CD14-positive monocyte (primary cell): Measurements from ENCODE around the gene MAP3K20. TPM values are rescaled to one million over a fixed set of nuclear protein-coding genes. Genes with fewer than 3 reads are reported as not detected.

Experiments used
- DNase-seq, 3 donors: peaks; one replicate each; pipeline ENCODE4 v3.0.0-alpha.2; 2011 to 2022
- H2AFZ ChIP-seq: 2 replicates; pipeline ENCODE4 v1.6.0; 2012; ENCODE audit warnings: mild to moderate bottlenecking, low read depth, low read length, inconsistent platforms; ENCODE audit not compliant: insufficient read depth, poor library complexity, severe bottlenecking
- H3K27ac ChIP-seq, 2 donors: 1 replicate in 1 of 2; 2 replicates in 1 of 2; pipeline ENCODE4 v1.5.1; 2012 to 2013; ENCODE audit warnings: low read length in 2 of 2, control low read depth in 1 of 2, inconsistent platforms in 1 of 2, low read depth in 1 of 2, mild to moderate bottlenecking in 1 of 2
- H3K27me3 ChIP-seq, 2 donors: one replicate each; pipeline versions ENCODE4 v1.6.0 to v1.6.1; 2011 to 2013; ENCODE audit warnings: low read length in 2 of 2; ENCODE audit not compliant: control insufficient read depth in 2 of 2, insufficient read depth in 2 of 2
- H3K36me3 ChIP-seq, 2 donors: replicated peaks in 1 of 2; 1 replicate in 1 of 2; 2 replicates in 1 of 2; pipeline versions ENCODE4 v1.5.1 to v1.6.1; 2012 to 2013; ENCODE audit warnings: low read length in 2 of 2, control low read depth in 1 of 2, inconsistent platforms in 1 of 2, mild to moderate bottlenecking in 1 of 2; ENCODE audit not compliant: insufficient read depth in 2 of 2, control insufficient read depth in 1 of 2
- H3K4me1 ChIP-seq, 2 donors: 1 replicate in 1 of 2; 2 replicates in 1 of 2; pipeline versions ENCODE4 v1.5.1 to v1.6.1; 2012 to 2013; ENCODE audit warnings: low read length in 2 of 2, control low read depth in 1 of 2, inconsistent platforms in 1 of 2, mild to moderate bottlenecking in 1 of 2, moderate library complexity in 1 of 2; ENCODE audit not compliant: insufficient read depth in 2 of 2, control insufficient read depth in 1 of 2
- H3K4me2 ChIP-seq: replicated peaks from 2 replicates; pipeline ENCODE3; 2012; ENCODE audit warnings: low read length, moderate library complexity, mild to moderate bottlenecking; ENCODE audit not compliant: poor library complexity, severe bottlenecking; ENCODE audit errors: extremely low read depth
- H3K4me3 ChIP-seq, 3 experiments: fragments of 200-600 bp in 1 of 3; sonication (generic) in 1 of 3; replicated peaks in 1 of 3; 1 replicate in 2 of 3; 2 replicates in 1 of 3; pipeline ENCODE4 v1.5.1; 2011 to 2013; ENCODE audit warnings: low read length in 3 of 3, mild to moderate bottlenecking in 3 of 3, control low read depth in 2 of 3, low read depth in 2 of 3, inconsistent platforms in 1 of 3, moderate library complexity in 1 of 3
- H3K79me2 ChIP-seq: 2 replicates; pipeline ENCODE4 v1.6.0; 2012; ENCODE audit warnings: mild to moderate bottlenecking, control low read depth, inconsistent platforms, low read length, moderate library complexity; ENCODE audit not compliant: insufficient read depth
- H3K9ac ChIP-seq: 2 replicates; pipeline ENCODE4 v1.6.0; 2017; ENCODE audit warnings: low read length, mild to moderate bottlenecking; ENCODE audit not compliant: insufficient read depth, poor library complexity, severe bottlenecking
- H3K9me3 ChIP-seq, 2 donors: replicated peaks in 1 of 2; 1 replicate in 1 of 2; 2 replicates in 1 of 2; pipeline versions ENCODE4 v1.5.1 to v1.6.1; 2012 to 2013; ENCODE audit warnings: low read length in 2 of 2, control low read depth in 1 of 2; ENCODE audit not compliant: control insufficient read depth in 1 of 2, insufficient read depth in 1 of 2
- H4K20me1 ChIP-seq: 2 replicates; pipeline ENCODE4 v1.6.0; 2012; ENCODE audit warnings: mild to moderate bottlenecking, low read length, control low read depth, moderate library complexity; ENCODE audit not compliant: insufficient read depth
- H3K27ac Mint-ChIP-seq, 7 donors: one replicate each; pipeline ENCODE4 v1.8.0; 2020; ENCODE audit warnings: mild to moderate bottlenecking in 7 of 7, mixed read lengths in 7 of 7, moderate library complexity in 6 of 7, inconsistent platforms in 2 of 7
- H3K27me3 Mint-ChIP-seq, 3 donors: one replicate each; pipeline ENCODE4 v1.8.0; 2021 to 2022; ENCODE audit warnings: low read depth in 3 of 3, mild to moderate bottlenecking in 3 of 3, mixed read lengths in 3 of 3, moderate library complexity in 3 of 3, inconsistent platforms in 1 of 3
- H3K36me3 Mint-ChIP-seq, 2 donors: one replicate each; pipeline ENCODE4 v1.8.0; 2020; ENCODE audit warnings: mixed read lengths in 2 of 2, inconsistent platforms in 1 of 2, mild to moderate bottlenecking in 1 of 2
- H3K4me1 Mint-ChIP-seq: one replicate; pipeline ENCODE4 v1.8.0; 2020; ENCODE audit warnings: mild to moderate bottlenecking, mixed read lengths
- H3K4me3 Mint-ChIP-seq, 2 donors: one replicate each; pipeline ENCODE4 v1.8.0; 2020; ENCODE audit warnings: mild to moderate bottlenecking in 2 of 2, mixed read lengths in 2 of 2, moderate library complexity in 1 of 2
- H3K9me3 Mint-ChIP-seq, 7 donors: one replicate each; pipeline ENCODE4 v1.8.0; 2020 to 2022; ENCODE audit warnings: mixed read lengths in 7 of 7, mild to moderate bottlenecking in 6 of 7, moderate library complexity in 6 of 7, inconsistent platforms in 2 of 7
- CTCF ChIP-seq: fragments of 200-600 bp; IDR thresholded peaks from one replicate; pipeline ENCODE4 v1.8.0; 2022; ENCODE audit warnings: antibody characterized with exemption, mild to moderate bottlenecking
- WGBS: methylation state at CpG from one replicate; pipeline ENCODE4 v1.1.5; 2013; ENCODE audit warnings: missing lambda C conversion rate; ENCODE audit not compliant: insufficient coverage; 5-methylcytosine and 5-hydroxymethylcytosine counted together
- intact Hi-C, 2 donors: fragments of 100-400 bp; cut with micrococcal nuclease; formaldehyde crosslinking; loops; one replicate each; pipeline versions ENCODE4 v1.15.0 to v1.15.1; 2023
- polyA plus RNA-seq, 3 donors: library from polyadenylated mRNA; depleted of rRNA in 1 of 3; unstranded in 2 of 3; stranded (reverse) in 1 of 3; fragments of 300-500 nt in 2 of 3; fragments of >200 nt in 1 of 3; fragmentation: Illumina TruSeq in 2 of 3; gene quantifications; 1 replicate in 2 of 3; 2 replicates in 1 of 3; pipeline ENCODE4 v1.2.3, GENCODE V29; 2012 to 2021

Gene MAP3K20
- polyA plus RNA-seq, 3 donors = 14.3 to 30.7 (median 21.6) TPM

DNA sequence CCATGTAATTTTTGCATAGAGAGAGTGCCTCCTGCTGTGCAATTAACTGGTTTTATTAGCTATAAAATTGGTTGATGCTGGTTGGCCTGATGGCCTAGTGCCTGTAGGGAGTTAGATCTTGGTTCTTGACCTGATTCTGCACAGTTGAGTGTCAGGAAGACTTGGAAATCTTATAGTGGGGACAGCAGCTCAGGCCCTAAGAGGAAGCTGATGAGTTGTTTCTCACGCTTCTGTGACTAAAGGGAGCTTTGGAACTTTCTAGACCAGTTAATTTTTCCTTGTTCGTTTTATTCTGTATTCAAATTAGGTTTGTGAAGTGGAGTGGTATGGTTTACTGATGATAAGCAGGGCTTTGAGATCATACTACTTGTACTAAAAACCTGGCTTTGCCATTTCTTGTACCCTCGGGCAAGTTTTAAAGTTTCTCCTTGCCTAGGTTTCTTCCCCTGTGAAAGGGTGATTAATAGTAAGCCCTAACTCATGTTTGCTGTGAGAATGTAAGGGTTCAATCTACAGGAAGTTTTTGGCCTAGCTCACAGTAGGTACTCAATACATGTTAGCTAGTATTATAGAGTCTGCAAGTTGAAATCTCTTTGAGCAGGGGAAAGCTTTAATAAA, 82.1 kb downstream of the MAP3K20 start:
- Mint-ChIP-seq H3K9me3 (peaks cover 0 to 8% (median 0%) of the 10 kb centered on the region in 7 donors), H3K36me3 (peaks cover 19 to 26% of the 10 kb centered on the region in 2 donors), H3K27me3 (no peaks in the 10 kb centered on the region), H3K4me1 (peaks cover 32% of the 10 kb centered on the region), H3K27ac (peak overlapping the region in 3 of 7 donors; percentile 50 to 59 (median 58)), H3K4me3 (no peak overlapping the region)
- Histone ChIP-seq H3K4me3 (no peak overlapping the region), H3K27me3 (no peaks in the 10 kb centered on the region), H2AFZ (no peak overlapping the region), H3K79me2 (peaks cover 6% of the 10 kb centered on the region), H3K4me1 (peaks cover 26 to 29% of the 10 kb centered on the region in 2 donors), H4K20me1 (peaks cover 7% of the 10 kb centered on the region), H3K9ac (no peak overlapping the region), H3K27ac (no peak overlapping the region), H3K4me2 (no peak overlapping the region), H3K36me3 (no peaks in the 10 kb centered on the region), H3K9me3 (no peaks in the 10 kb centered on the region)
- DNase-seq = peak in 1 of 3 donors; percentile 41
- WGBS = no CpG with 5 or more reads among the region's 3 CpGs
- TF ChIP-seq CTCF = no peak
- intact Hi-C loops = no loop called here

GRCh38 chr2:173159791-173160463, 84.3 kb downstream of the MAP3K20 start:
- Histone ChIP-seq H3K4me2 (peak overlapping the region; percentile 23), H3K4me3 (peak overlapping the region in 1 of 3 experiments; percentile 1), H2AFZ (no peak overlapping the region), H4K20me1 (peaks cover 4% of the 10 kb centered on the region), H3K27me3 (no peaks in the 10 kb centered on the region), H3K79me2 (peaks cover 9% of the 10 kb centered on the region), H3K9me3 (peaks cover 0 to 3% of the 10 kb centered on the region in 2 donors), H3K27ac (peak overlapping the region in 1 of 2 donors; percentile 83), H3K9ac (no peak overlapping the region), H3K36me3 (no peaks in the 10 kb centered on the region), H3K4me1 (peaks cover 26 to 29% of the 10 kb centered on the region in 2 donors)
- Mint-ChIP-seq H3K9me3 (peaks cover 0 to 12% (median 4%) of the 10 kb centered on the region in 7 donors), H3K4me3 (peak overlapping the region in 1 of 2 donors; percentile 69), H3K4me1 (peaks cover 32% of the 10 kb centered on the region), H3K27me3 (no peaks in the 10 kb centered on the region), H3K36me3 (peaks cover 16 to 29% of the 10 kb centered on the region in 2 donors), H3K27ac (peak overlapping the region; percentile 68 to 91 (median 86))
- no CpG with 5 or more reads among the region's 1 CpG for WGBS
- DNase-seq = peak; percentile 80 to 97 (median 89)
- TF ChIP-seq CTCF = no peak
- intact Hi-C loops = no loop called here
